ENCODE data around the gene CD244.

DNA sequence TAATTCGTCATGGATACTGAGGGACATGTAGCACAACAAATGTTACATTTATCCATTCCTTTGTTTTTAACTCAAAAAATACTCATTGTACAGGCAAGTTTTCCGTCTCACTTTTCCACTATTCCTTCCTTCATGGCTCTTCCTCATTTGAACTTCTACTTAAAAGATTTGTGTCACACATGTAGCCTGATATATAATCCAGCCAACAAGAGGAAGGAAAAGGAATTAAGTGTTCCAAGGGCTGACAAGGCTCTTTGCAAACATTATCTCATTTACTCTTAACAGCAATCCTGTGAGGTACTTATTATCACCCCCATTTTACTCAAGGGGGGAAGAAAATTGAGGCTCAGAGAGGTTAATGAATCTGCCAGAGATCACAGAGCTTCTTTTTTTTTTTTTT, 22.9 kb downstream of the CD244 start:
- TF ChIP-seq, protein P1, sequence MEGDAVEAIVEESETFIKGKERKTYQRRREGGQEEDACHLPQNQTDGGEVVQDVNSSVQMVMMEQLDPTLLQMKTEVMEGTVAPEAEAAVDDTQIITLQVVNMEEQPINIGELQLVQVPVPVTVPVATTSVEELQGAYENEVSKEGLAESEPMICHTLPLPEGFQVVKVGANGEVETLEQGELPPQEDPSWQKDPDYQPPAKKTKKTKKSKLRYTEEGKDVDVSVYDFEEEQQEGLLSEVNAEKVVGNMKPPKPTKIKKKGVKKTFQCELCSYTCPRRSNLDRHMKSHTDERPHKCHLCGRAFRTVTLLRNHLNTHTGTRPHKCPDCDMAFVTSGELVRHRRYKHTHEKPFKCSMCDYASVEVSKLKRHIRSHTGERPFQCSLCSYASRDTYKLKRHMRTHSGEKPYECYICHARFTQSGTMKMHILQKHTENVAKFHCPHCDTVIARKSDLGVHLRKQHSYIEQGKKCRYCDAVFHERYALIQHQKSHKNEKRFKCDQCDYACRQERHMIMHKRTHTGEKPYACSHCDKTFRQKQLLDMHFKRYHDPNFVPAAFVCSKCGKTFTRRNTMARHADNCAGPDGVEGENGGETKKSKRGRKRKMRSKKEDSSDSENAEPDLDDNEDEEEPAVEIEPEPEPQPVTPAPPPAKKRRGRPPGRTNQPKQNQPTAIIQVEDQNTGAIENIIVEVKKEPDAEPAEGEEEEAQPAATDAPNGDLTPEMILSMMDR (IDR thresholded peaks at IDR 0.05; ENCODE audit: poor library complexity, severe bottlenecking): no peak
- TF ChIP-seq POLR2AphosphoS5 (IDR thresholded peaks at IDR 0.05): no peak
- no peak for TF ChIP-seq EP300 (conservative IDR thresholded peaks at IDR 0.05; ENCODE audit: poor library complexity, severe bottlenecking)
- TF ChIP-seq, protein P2, sequence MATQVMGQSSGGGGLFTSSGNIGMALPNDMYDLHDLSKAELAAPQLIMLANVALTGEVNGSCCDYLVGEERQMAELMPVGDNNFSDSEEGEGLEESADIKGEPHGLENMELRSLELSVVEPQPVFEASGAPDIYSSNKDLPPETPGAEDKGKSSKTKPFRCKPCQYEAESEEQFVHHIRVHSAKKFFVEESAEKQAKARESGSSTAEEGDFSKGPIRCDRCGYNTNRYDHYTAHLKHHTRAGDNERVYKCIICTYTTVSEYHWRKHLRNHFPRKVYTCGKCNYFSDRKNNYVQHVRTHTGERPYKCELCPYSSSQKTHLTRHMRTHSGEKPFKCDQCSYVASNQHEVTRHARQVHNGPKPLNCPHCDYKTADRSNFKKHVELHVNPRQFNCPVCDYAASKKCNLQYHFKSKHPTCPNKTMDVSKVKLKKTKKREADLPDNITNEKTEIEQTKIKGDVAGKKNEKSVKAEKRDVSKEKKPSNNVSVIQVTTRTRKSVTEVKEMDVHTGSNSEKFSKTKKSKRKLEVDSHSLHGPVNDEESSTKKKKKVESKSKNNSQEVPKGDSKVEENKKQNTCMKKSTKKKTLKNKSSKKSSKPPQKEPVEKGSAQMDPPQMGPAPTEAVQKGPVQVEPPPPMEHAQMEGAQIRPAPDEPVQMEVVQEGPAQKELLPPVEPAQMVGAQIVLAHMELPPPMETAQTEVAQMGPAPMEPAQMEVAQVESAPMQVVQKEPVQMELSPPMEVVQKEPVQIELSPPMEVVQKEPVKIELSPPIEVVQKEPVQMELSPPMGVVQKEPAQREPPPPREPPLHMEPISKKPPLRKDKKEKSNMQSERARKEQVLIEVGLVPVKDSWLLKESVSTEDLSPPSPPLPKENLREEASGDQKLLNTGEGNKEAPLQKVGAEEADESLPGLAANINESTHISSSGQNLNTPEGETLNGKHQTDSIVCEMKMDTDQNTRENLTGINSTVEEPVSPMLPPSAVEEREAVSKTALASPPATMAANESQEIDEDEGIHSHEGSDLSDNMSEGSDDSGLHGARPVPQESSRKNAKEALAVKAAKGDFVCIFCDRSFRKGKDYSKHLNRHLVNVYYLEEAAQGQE (IDR thresholded peaks at IDR 0.05; ENCODE audit: borderline replicate concordance): no peak
- no peak for TF ChIP-seq MXI1 (conservative IDR thresholded peaks at IDR 0.05; ENCODE audit: poor library complexity, severe bottlenecking)
- no peak for TF ChIP-seq TAF1 (IDR thresholded peaks at IDR 0.05; ENCODE audit: low read depth)
- TF ChIP-seq SMC3 (conservative IDR thresholded peaks at IDR 0.05; ENCODE audit: poor library complexity): no peak

Data from neural cell (in vitro differentiated cells).